Uterus (tissue), 2 donors: ENCODE data around the gene RBM47.

Source experiments
- CTCF ChIP-seq, 4 experiments: fragments of 200-600 bp in 2 of 4; fragments of 450-650 bp in 2 of 4; sonication (generic) in 2 of 4; IDR thresholded peaks; one replicate each; pipeline ENCODE4 v1.5.1; 2016 to 2019; ENCODE audit warnings: antibody characterized with exemption in 4 of 4, mild to moderate bottlenecking in 2 of 4, moderate library complexity in 1 of 4
- POLR2A ChIP-seq, 2 donors: fragments of 450-650 bp; IDR thresholded peaks; one replicate each; pipeline ENCODE4 v1.6.1; 2016; ENCODE audit warnings: antibody characterized with exemption in 2 of 2, mild to moderate bottlenecking in 1 of 2, moderate library complexity in 1 of 2

GRCh38 chr4:40648131-40648530 lies 18.5 kb upstream of the RBM47 start:
- TF ChIP-seq CTCF (IDR thresholded peaks at IDR 0.05) (no peak), POLR2A (IDR thresholded peaks at IDR 0.05) (no peak)
